CD4-positive, alpha-beta T cell treated with Interferon alpha-2 for 1 hour (primary cell): Measurements from ENCODE around the gene MARCHF4.

Experiments
- DNase-seq, 2 donors: peaks; one replicate each; pipeline ENCODE4 v3.0.0-alpha.2; 2020 to 2022

Gene MARCHF4

GRCh38 chr2:216371721-216372702 is at the start of gene MARCHF4:
Gene MARCHF4, minus strand, starts transcription at chr2:216372483. Its CDS starts 2,223 bp downstream, at chr2:216370260.
- peak; percentile 37 to 65 for DNase-seq

GRCh38 chr2:216420367-216421101 is 48.3 kb upstream of the MARCHF4 start:
- no peak for DNase-seq

- no peak for DNase-seq
These were observed 46.7 kb upstream of the MARCHF4 start for GRCh38 chr2:216418981-216419380.

- no peak for DNase-seq
These were observed 44.5 kb upstream of the MARCHF4 start for GRCh38 chr2:216416571-216417307.

- DNase-seq = no peak
These were observed 43.3 kb upstream of the MARCHF4 start for GRCh38 chr2:216415541-216415940.

GRCh38 chr2:216414772-216415319 is 42.6 kb upstream of the MARCHF4 start:
- no peak for DNase-seq

- DNase-seq = no peak
These were observed 41.6 kb upstream of the MARCHF4 start for GRCh38 chr2:216413882-216414281.

GRCh38 chr2:216412022-216412999 is 40.0 kb upstream of the MARCHF4 start, which contains the start of gene SMARCAL1:
Gene SMARCAL1, plus strand, starts transcription at chr2:216412484. Its CDS starts 2,221 bp downstream, at chr2:216414705.
- peak; percentile 97 to 98 for DNase-seq

GRCh38 chr2:216410550-216410949 is 38.3 kb upstream of the MARCHF4 start:
- no peak for DNase-seq

GRCh38 chr2:216408426-216409290 is 36.4 kb upstream of the MARCHF4 start:
- DNase-seq = no peak

GRCh38 chr2:216406826-216407225 is 34.5 kb upstream of the MARCHF4 start:
- DNase-seq = no peak

- DNase-seq = no peak
These were observed 33.3 kb upstream of the MARCHF4 start for GRCh38 chr2:216405588-216405987.

GRCh38 chr2:216404010-216404618 is 31.8 kb upstream of the MARCHF4 start:
- DNase-seq = peak; percentile 28 to 60

GRCh38 chr2:216402751-216403150 is 30.5 kb upstream of the MARCHF4 start:
- no peak for DNase-seq

- no peak for DNase-seq
These were observed 27.3 kb upstream of the MARCHF4 start for GRCh38 chr2:216399621-216400020.

GRCh38 chr2:216394881-216395280 is 22.6 kb upstream of the MARCHF4 start:
- DNase-seq = no peak

- no peak for DNase-seq
These were observed 20.9 kb upstream of the MARCHF4 start for GRCh38 chr2:216392945-216393840.

GRCh38 chr2:216392018-216392562 is 19.8 kb upstream of the MARCHF4 start:
- no peak for DNase-seq
